NCI-H2171 (cell line): ENCODE results near the gene ANO2.
"Not testable (repeated sequence)": the region's sequence is repeated elsewhere in the genome, so short reads cannot be mapped to it uniquely, and the experiment has no call there.

Source experiments
- DNase-seq: peaks from one replicate; lab custom pipeline; 2025; lab: John Stamatoyannopoulos, UW

Gene ANO2

DNA sequence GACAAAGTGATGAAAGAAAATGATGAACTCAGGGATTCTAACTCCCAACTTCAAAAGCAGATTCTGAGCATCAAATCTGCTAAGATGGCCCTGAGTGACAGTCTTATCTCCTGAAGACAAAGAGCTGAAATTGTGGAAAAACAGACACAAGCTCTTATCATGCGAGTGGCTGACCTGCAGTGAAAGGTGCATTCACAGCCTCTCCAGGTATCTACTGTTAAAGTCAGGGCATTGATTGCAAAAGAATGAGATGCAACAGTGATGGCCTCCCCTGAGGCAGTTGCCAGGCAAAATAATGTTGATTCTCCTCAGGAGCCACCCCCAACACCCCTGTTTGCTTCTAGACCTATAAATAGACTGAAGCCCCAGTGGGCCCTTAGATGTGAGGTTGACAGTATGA lies 126.2 kb downstream of the ANO2 start:
- DNase-seq: not testable (repeated sequence)

DNA sequence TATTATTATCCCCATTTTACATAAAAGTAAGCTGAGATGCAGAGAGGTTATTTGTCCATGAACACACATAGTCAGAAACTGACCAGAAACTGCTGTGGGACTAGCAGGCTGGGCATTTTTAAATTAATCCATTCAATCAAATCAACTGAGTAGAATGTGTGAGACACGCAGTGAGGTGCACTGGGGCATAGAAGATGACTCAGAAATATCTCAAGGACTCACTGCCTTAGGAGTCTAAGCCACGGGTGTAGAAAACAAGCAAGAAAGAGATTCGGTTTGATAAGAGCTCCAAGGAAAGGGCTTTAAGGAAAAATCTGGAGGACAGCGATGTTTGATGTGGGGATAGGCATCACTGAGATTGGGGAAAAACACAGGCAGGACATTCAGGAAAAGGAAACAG lies 127.8 kb downstream of the ANO2 start:
- DNase-seq: no peak

DNA sequence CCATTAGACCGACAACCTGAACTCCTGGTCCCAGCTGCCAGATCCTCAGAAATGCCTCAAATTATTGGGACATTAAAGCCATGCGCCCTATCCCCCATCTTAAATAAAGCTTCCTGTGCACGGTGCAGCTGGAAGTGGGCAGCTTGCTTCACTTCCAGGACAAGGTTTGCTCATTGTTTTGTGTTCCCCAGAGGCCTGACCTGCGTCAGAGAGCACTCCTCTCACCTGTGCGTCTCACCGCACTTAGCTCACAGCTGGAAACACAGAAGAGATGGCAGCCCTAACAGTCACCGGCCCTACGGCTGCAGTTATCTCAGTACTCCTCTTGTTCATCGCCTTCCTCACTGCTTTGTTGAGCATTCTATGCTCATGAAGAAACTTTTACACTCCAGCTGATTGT lies 135.5 kb downstream of the ANO2 start:
- DNase-seq: no peak

DNA sequence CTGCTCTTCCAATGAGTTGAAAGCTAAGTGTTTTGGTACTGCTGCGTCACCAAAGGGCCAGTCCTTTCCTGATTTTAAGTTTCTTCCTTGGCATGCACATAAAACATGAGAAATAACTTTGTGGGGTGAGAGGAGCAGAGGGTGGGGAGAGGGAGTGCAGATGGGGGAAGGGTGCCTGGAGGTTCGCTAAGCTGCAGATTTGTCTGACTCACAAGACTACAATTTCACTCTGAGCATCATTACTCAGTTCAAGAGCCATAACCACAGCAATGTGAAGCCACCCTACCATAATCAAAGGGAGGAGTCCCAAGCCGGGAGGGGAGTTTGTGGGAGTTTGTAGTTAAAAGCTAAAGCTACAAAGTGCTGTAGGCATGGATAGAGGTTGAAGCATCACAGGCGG lies 136.1 kb downstream of the ANO2 start:
- no peak for DNase-seq

DNA sequence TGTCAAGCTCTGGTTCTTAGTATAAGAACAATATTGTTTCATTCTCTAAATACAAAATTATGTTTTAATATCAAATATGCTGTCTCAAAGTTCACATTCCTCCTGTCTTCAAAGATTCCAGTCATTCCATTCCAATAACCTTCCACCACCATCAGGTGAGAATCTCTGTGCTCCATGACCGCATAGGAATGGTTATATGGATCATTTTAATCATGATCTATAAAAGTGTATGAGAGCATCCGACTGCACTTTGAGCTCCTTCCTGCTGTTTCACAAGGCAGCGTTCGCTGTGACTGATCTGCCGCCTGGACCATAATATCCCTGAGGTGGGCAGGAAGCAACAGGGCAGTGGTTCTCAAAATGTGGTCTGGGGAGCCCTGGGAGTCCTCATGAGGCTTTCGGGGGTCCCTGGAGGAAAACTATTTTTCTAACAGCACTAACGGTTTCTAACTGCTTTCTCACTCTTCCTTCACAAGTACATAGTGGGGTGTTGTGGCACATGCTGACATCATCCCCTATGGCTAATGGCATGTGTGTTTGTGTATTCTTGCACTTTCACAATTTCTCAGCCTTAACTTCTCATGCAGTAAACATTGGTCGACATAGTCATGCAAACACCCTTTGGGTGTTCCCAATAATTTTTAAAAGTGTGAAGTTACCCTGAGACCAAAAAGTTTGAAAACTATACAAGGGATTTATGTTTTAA lies 137.4 kb downstream of the ANO2 start:
- no peak for DNase-seq

DNA sequence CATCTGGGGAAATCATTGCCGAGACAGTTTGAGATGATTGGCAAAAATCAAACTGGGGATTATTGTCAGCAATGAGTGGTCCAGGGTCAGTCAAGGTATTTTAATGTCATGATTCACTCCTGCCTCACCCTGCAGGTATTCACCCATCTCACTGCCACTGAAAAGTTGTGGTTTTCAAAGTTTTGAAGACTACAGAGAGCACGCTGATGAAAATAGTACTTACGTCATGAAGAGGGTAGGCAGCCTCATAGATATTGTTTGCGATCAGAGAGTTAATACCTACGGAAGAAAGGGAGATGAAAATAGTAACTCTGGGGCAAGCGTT lies 138.0 kb downstream of the ANO2 start:
- DNase-seq: no peak

DNA sequence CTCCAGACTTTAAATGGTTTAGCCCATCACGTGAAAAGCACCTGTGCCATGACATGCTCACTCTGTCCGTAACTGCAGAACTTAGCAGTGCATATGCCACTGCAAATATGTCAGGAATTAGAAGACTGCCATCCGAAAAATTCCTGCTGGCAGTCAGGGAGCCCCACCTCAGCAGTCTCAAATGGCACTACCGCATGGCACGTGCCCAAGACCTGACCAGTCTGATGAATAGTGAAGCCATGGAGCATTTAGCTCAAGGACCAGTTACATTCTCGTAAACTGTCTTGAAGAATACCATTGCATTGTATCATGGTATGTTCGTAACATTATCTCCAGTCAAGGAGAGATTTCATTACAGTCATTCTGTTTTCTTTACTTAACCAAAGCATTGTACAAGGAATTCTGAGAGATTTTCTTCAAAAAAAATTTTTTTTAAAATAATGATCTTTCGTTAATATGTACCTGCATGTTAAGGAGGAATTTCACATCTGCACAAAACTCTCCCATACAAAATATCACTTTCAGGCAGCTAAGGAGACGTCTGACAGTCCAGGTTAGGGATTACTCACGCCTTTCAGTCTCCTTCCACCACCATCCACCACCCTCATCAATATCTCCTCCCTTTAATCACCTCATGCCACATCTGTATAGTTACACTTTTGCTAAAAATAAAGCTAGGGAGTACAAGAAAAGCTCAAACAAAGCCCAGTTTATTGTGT lies 138.5 kb downstream of the ANO2 start:
- no peak for DNase-seq

DNA sequence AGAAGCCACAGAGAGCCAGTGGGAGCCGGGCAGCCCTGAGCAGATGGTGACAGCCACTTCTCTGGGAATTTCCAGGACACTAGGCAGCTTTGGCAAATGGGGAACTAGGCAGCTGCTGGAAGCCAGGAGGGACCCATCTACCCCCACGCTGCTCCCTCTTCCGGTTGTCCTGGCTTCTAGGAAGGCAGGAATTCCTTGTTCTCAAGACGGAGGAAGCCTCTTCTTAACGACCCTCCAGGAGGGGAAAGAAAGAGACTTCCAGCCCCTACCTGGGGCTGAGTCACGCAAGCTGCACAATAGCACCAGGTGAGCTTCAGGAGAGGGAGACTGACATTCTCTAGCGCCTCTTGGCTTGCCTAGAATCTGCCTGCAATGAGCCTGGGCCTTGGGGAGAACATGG lies 141.5 kb downstream of the ANO2 start:
- DNase-seq: no peak

DNA sequence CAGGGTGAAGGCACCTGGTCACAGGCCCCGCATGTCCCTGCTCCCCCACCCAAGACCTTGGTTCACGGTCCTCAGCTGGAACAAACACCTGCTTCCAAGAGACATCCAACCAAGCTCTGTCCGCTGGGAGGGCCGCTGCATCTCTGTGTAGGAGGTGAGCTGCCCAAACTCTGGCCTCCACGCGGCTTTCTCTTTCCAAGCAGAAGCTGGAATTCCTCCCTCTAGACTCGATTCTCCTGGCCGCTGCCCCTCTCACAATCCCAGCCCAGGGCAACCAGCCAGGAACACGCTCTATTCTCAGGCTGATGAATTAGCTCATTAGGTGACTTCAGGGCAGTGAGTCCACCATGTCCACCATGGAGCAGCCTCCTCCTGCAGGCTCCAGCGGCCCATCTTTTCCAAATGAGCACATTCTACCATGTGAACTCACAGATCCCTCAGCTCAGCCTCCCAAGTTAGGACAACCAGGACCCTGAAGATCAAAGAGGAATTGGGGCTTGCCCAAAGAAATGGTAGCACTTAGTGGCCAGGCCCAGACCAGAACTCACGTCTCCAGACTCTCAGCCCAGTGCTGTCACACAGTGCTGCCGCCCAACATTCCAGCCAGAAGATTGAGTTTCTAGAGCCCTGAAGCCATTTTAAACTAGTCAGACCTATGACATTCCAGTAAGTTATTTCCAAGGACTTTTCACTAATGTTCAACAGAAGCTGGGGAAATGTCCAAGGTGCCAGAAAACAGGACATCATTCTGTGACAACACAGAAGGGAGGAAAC lies 146.6 kb downstream of the ANO2 start:
- DNase-seq: no peak

DNA sequence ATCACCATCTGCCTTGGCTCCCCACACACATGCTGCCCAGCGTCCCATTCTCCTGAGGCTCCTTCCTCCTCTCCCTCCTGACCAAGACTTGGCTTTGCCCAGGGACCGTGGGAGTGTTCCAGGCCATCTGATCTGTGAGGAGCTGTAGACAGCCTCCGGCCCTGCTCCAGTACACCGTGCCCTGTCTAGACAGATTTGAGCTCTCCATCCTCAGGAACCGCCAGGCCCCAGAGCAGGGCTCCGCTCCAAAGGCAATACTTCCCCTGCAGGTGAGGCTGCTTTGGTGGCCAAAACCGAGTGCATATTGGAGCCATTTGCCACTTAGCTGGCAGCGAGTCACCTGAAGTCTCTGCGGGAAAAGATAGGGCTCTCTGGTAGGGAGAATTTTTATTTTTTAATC lies 147.4 kb downstream of the ANO2 start:
- no peak for DNase-seq

DNA sequence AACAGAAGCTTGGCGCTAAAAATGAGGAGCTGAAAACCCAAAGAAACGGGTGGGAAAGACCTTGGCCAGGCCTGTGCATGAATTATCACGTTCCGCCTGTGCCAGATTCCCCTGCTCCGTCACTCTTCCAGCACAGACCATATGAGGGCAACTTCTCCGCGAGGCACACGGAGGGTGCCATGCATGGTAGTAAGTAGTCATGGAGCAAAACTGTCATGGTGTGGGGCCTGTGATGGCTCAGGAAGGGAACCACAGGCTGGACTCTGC lies 148.2 kb downstream of the ANO2 start:
- no peak for DNase-seq

DNA sequence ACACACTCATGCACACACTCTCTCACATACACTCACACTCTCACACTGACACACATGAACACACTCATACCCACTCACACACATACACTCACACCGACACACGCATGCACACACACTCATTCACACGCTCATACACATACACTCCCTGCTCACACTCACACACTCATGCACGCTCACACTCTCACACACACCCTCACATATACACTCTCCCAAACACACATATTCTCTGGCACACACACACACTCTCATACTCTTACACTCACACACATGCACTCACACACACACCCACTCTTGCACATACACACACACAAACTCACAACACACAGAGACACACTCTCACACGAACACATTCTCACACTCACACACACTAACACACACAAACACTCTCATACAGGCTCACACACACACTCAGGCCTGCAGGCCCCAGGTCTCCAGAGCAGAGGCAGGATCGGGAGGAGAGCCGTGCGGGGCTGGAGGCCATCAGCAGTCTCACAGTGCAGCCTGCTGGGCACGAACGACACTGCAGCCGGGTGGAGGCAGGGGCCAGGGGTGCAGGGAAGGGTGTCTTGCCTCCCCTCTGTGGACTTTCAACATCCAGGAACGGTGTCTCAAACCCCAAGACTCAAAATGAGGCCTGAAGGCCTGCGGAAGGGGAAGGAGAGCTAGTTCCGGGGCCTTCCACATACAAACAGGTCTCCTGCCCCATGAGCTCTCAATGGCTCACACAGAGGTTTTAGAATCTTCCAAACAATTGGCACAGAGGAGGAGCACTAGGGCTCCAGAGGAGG lies 148.7 kb downstream of the ANO2 start:
- DNase-seq: peak; percentile 12

DNA sequence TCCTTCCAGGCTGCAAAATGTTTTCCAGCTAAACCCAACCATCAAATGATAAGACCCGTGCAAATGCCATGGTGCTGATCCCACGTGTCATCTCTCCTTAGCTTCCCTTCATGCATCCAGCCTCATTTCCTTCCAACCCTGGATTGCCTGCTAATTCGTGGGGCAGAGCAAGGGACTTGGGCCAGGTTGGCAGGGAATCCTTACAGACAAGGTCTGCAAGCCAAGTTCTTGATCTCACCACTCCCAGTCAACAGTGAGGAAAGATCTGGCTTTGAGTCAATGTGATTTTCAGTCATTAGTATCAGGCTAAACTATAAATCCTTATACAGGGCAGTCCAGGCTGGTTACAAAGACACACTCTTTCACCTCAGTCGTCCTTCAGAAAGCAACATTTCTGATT lies 150.9 kb downstream of the ANO2 start:
- DNase-seq: no peak

DNA sequence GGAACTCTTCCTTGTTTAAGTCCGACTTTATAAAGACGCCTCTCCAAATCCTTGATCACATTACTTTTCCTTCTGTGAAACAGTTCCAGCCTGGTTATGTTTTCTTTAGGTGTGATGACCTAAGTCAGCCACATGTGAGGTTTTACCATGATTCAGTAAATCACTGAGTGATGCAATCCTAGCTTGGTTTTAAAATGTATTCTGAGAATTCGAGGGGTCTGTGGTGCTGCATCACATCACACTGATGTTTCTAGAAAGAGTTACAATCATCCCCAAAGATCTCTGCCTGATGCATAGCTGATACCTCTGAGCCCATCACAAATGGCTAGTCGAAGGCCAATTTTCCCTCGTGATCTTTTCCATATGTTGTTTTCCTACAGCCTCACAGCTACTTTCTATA lies 152.7 kb downstream of the ANO2 start:
- DNase-seq: no peak

DNA sequence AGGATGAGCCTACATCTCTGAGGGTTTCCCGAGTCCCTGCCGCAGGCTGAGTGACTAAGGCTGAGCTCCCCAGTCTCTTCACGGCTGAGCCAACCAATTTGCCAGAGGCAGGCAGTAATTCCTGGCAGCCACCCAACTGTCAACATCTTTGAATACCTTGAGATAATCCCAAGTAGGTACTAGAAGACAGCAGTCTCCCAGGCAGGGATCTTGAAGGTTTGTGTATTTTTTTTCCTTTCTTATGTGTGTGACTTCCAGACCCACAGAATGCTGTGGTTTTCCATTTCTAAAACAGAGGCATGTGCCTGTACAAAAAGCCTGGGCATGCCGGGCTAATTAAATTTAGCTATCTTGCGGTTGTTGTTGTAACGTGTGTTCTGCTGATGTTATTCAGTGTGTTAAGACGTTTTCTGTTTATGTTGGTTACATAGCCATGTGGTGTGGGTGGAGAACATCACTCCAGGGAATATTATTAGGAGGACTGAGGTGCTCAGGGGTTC lies 155.5 kb downstream of the ANO2 start:
- DNase-seq: no peak

DNA sequence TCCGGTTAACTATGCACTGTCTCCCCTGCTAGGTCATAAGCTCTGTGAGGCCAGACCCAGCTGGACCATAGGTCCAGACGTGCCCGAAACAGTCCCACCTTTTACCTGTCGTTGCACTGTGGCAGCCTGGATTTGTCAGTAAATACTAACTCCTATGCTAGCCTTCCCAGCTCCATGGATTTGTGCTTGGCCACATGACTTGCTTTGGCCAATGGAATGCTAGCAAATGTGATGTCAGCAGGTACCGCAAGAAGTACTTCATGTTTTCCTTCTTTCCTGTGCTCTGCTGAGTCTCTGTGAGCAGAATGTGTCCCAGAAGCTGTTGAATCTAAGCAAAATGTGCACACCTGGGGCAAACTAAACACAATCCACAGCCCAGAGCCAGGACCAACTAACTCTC lies 157.2 kb downstream of the ANO2 start:
- DNase-seq: no peak

DNA sequence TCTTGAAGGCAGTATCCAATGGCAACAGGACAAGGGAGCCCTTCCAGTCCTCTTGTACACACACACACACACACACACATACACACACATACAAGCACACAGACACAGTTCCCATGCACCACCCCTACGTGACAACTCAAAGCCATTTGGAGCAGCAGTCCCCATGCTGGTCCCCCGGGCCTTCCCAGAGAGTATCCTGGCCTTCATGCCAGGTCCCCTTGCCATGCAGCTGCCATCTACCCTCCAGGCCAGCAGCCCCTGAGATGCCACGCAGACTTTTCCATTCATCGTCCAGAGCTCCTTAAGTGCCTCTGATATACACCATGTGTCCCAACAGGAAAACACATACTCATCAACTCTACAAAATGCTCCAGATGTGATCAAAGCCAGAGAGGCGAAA lies 159.5 kb downstream of the ANO2 start:
- DNase-seq: no peak

DNA sequence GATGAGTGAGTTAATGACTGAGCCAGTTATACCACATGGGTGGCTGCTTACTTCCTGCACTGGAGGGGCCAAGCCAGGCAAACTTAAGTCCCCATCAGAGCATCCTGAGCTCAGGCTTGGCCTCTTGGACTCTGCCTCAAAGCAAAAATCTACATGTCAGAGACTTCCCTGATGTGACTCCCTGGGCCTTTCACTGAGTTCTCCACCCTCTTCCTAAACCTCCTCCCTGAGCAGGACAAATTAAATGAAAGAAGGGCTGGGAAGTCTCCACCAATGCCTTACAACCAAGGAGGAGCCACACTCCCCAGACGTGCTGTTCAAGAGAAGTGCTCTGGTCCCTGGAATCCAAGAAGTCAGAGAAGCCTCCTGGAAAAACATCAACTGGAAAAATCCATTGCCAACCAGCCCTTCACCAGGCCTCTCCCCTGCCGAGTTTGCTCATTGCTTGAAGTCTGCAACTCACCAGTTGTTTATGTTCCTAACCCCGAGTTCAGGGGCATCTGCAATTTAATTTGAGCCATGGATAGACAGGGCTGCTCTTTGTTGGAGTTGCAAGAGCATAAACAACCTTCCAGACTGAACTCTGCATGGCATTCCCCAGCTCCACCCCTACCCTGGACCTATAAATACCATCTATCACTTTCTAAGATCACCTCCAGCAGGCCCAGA lies 160.5 kb downstream of the ANO2 start:
- no peak for DNase-seq

DNA sequence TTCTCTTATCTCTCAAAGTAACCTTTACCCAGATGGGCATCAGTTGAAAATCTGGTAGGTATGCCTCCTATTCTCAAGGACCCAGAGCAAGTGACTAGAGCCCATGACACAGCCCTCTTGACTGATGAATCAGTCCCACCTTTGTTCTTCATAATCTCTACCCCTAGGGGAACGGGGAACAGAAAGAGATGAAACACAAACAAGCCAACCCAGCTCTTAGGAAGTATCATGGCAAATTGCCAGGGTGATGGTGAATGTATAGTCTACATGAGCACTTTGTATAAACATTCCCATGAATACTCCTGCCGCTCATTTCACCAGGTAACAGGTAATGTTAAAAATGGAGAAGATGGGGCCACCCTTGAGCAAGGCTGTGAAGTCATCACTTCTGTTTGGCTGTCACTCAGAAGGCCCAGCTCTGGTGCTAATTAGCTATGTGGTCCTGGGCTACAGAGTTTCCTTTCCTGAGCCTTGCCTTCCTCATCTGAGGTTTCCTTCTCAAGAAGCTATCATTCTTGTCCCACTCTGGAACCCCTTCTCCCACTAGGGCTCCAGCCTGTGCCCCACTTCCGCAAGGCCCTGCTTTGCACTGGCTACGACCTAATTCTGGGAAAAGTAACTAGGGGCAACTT lies 161.7 kb downstream of the ANO2 start:
- no peak for DNase-seq

DNA sequence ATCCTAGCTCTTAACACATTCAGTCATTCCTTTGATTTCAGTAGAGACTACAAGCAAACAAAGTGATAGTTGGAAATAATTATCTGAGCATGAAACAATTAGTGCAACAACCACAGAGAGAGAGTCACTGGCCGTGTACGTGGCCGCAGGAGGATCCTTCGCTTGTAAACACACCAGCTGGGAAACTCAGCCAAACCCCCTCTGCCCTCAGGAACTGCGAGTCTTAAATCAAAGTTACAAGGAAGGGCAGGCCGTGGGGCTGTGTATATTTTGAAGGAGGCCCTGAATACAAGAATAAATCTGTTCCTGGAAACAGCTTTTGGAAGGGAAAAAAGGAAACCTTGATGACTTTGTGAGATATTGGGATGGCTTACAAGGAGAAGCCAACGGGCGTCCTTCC lies 164.5 kb downstream of the ANO2 start:
- no peak for DNase-seq

DNA sequence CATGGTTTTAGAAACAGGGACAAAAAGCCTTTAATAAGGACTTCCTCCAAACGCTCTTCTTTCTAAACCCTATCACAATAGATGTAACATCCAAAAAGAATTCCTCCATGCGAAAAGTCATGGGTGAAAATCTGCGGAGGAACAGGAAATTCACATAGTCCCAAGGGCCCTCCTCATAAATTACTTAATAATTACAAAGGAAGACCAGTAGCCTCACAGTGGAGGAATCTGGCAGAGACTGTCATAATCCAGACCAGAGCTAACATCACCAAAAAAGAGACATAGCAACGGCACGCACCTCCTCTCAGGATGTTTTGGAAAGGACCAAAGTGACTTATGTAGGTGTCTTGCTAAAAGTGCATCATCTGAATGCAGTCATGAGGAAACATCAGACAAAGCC lies 165.7 kb downstream of the ANO2 start:
- no peak for DNase-seq

DNA sequence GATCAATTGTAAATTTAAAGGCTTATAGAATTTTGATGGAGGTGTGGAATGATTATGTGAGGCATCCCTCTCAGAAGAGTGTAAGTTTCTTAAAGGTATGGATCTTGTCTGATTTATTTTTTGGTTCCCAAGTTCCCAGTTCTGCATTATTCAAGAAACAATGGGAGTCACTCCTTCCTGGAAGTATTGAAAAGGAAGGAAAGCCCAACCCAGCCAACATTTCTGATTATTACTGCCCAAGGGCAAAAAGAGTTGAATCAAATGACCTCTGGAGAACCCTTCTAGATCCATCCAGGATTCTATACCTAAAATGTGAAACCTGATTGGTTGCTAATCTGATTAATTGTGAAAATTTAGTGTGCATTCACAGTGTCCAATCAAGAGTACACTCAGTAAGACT lies 166.2 kb downstream of the ANO2 start:
- no peak for DNase-seq
